Measurements from ENCODE around the gene PACS1.

The PACS1 gene

GRCh38 chr11:66221012-66221411 lies 150.9 kb downstream of the PACS1 start:
- DNase-seq, result no peak

- no peak for DNase-seq
Observed at GRCh38 chr11:66221726-66222236, 151.7 kb downstream of the PACS1 start.

GRCh38 chr11:66222358-66223149 lies 152.5 kb downstream of the PACS1 start:
- DNase-seq, result peak in 57 of 58 donors; percentile 13 to 91 (median 74)

DNA sequence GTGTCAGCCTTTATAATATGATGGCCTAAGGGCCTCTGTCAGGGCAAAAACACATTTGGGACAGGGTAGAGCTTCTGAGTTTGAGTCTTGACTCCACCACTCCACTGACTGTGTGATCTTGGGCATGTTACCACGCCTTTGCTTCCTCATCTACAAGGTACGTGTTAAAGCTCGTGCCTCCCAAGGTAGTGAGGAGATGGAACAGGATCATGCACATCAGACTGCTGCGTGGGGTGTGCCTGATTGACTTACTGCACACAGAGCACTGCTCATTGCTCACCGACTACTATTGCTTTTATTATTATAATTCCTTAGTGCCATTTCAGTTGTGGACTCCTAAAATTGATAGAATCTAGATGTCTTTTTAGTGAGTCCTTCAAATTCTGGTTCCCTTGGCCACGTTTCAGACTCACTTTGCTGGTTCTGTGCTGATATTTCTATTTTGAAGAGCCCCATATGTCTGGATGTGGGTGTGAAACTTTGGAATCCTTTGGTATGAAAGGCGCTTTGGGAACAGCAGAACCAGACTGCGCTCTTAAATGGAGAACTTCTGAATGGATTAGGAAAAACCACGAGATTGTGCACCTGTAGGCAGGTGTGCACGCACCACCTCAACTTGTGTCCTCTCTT lies 154.3 kb downstream of the PACS1 start:
- peak in 5 of 58 donors; percentile 11 to 47 (median 32) for DNase-seq

- no peak for DNase-seq
Observed at GRCh38 chr11:66225066-66225465, 155.0 kb downstream of the PACS1 start.

GRCh38 chr11:66226101-66226500 lies 156.0 kb downstream of the PACS1 start:
- no peak for DNase-seq

DNA sequence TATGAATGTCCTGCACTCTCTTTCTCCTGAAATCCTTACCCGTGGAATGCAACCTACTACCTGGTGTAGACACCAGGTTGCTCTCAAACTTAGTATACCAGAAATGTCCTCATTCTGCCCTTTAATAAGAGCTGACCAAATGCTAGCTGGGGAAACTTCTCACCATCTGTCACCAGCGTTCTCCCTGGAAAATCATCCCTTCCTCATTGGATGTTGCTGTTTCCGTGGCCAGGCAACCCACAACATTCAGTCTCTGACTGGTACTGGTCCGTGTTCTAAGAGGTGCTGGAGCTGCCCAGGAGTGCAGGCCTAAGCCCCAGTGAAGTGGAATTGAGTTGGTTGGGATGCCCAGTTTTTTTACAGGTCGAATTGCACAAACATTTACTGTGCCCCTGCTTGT lies 157.6 kb downstream of the PACS1 start:
- DNase-seq, result no peak

DNA sequence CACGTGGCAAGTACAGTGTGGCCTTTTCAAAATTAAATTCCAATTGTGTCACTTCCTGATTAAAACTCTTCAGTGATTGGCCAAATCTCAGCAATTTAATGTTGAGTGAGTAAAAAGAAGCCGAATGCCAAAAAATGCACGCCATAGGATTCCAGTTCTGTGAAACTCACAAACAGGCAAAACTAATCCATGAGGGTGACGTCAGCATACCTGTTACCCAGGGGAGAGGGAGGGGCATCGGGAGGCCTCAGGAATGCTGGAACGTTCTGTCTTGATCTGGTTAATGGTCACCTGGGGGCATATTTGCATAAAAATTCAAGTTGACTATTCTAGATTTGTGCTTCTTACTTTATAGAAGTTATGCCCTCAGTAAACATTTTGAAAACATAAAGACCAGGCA lies 158.4 kb downstream of the PACS1 start:
- no peak for DNase-seq

DNA sequence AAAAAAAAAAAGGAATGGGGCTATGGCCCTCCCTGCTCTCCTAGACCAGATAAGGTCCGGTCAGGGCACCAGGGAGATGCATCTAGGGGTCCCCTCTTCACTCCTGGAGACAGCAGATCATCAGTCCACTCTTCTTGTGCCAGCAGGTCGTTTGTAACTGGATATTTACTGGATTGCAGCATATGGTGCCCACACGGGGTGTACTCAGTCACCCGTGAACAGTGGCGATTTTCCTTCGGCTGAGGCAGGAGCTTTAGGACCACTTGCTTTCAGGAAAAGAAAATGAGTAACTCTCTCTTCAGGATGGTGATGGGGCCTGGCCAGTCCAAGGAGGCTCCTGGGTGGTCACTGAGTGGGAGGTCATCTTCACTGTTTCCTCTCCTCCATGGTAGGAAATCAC lies 160.1 kb downstream of the PACS1 start:
- no peak for DNase-seq

GRCh38 chr11:66230978-66231377 lies 160.9 kb downstream of the PACS1 start:
- no peak for DNase-seq

- DNase-seq, result no peak
Observed at GRCh38 chr11:66231561-66231960, 161.5 kb downstream of the PACS1 start.

GRCh38 chr11:66232769-66233168 lies 162.7 kb downstream of the PACS1 start:
- no peak for DNase-seq

GRCh38 chr11:66233301-66233700 lies 163.2 kb downstream of the PACS1 start:
- DNase-seq, result no peak

DNA sequence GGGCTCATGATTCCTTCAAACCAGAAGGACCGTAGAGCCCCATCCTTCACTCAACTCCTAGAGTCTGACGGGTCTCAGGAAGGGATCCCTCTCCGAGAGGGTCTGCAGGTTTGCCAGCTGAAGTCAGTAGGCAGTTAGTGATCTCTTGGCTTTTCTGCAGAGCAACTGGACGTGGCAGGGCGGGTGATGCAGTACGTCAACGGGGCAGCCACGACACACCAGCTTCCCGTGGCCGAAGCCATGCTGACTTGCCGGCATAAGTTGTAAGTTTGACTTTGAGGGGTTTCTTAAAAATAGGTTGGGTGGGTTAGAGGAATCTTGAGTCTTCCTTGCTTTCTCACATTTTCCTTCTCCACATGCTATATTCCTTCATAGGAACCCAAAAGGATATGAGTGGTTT lies 165.1 kb downstream of the PACS1 start:
- no peak for DNase-seq

GRCh38 chr11:66237867-66238266 lies 167.8 kb downstream of the PACS1 start:
- DNase-seq, result no peak

DNA sequence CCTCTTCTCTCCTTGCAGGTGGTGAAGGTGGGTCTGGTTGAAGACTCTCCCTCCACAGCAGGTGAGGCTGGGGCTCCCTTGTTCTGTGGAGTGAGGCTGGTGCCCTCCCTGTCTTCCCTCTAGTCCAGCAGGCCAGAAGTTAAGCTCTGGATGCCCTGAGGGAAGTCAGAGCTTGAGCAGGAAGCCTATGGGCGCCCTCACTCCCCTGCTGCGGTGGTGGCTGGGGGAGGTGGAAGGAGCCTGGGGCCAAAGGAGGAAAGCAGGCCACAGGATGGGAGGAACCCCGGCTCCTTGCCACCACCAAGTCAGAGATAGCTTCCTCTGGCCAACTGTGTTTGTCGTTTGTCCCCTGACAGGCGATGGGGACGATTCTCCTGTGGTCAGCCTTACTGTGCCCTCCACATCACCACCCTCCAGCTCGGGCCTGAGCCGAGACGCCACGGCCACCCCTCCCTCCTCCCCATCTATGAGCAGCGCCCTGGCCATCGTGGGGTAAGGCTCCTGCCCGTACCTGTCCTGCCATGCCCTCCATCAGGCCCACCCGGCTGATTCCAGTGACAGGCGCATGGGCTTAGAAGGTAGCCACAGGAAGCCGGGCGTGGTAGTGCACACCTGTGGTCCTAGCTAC lies 168.8 kb downstream of the PACS1 start:
- DNase-seq, result no peak

- DNase-seq, result no peak
Observed at GRCh38 chr11:66239511-66239910, 169.4 kb downstream of the PACS1 start.

GRCh38 chr11:66239998-66240780 lies 170.1 kb downstream of the PACS1 start:
- DNase-seq, result no peak

GRCh38 chr11:66240781-66241136 lies 170.7 kb downstream of the PACS1 start:
- DNase-seq, result peak in 1 of 58 donors; percentile 31

DNA sequence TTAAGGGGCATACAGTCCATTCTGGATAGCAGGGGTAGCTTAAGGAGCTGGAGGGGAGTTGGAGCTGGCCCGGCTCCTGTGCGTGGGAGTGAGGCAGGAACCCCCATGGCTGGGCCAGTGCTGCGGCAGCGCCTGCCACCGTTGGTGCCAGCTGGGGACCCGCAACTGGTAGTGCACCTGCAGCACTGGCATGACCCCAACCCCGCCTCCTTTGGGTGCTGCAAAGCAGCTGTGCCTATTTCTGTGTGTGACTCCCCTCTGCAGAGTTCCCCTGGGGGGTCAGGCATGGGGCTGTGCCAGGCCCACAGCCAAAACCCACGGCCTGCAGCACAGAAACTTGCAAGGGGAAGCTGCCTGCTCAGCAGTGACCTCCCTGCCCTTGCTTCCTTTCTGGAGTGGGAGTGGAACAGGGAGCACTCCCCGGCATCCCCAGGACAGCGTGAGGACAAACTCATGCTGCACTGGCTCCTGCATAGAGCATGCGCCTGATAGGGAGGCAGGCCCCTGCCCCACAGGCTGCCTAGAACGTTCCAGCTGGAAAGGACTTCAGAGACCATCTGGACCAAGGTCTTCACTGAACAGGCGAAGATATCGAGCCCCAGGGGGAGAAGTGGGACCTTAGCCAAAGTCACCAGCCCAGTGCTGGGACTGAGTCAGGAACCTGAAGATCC lies 172.2 kb downstream of the PACS1 start:
- DNase-seq, result no peak

Measured in anterior cingulate cortex (tissue), 58 donors.